NCI-H2196 (cell line): ENCODE measurements around the gene PBX1.

ENCODE experiments used
- DNase-seq: peaks from one replicate; lab custom pipeline; 2025; ENCODE audit not compliant: unreplicated experiment; lab: John Stamatoyannopoulos, UW

Gene PBX1

DNA sequence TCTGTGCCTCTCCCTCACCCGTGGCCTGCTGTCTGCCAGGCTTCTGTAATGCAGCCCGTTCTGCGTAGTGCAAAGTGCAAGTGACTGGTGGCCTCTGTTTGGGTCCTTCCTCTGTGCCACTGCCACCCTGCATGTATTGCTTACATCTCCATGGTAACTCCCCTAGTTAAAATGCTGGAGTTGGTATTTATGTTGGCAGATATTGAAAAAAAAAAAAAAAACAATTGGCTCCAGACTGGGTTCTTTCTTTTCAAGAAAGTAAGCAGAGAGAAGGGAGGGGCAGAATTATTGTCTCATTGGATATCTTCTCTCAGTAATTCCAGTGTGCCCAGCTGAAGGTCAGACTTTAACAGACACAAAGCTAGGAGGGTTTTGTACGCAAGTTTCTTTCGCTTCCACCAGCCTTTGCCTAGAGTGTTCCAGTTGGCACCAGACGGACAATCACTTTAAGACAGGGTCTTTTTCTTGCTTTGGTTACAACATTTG is 242.3 kb downstream of the PBX1 start:
- no peak for DNase-seq

DNA sequence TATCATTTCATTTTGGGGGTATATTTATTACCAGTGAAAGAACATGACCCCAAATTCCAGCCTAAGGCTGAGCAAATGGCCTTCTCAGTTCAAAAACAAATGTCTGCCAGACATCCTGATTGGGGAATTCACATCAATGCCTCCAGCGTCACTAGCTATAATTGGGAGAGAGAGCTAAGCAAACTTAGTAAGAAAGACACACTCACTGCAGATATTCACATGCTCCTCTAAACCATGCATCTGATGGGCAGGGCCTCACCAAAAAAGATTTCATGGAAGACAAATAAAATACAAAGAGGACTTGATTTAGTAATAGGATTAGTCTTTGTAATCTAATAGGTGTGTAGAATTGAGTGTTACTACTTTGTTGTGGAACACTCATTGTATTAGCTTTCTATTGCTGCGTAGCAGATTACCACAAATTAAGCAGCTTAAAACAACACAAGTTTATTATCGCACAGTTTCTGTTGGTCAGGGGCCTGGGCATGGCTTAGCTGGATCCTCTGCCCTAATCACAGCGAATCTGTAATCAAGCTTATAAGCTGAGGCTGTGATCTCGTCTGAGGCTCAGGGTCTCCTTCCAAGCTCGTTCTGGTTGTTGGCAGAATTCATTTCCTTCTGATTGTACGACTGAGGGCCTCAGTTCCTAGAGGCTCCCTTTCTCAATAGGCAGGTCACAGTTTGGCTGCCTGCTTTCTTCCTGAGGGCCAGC is 243.0 kb downstream of the PBX1 start:
- no peak for DNase-seq

DNA sequence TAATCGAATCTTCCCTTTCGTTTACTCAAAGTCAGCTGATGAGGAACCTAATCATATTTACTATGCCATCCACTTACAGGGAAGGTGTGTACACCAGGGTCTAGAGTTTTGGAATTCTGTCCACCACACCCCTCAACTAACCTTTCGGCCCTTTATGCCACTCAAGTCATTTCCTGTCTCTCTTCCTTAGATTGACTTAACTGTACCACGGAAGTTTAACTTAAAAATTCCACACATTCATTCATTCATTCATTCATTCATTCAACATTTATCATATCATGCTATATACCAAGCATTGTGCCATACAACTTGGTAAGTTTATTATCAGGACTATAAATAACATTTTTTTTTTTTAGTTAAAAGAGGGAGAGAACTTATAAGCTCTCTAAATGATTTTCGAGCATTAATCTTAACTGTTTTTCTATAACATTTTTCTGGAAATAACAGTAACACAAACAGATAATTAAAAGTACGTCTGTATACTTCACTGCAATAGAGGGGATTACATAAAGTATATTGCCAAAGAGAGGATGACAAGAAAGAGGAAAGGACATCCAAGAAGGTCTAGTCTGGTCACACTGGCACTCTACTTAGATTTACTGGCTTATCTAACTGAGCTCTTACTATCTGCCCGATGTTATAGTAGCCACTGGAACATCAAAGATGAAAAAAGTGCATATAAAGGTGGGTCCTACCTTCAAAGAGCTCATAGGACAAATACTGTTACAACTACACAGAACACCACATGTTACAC is 243.7 kb downstream of the PBX1 start:
- no peak for DNase-seq

DNA sequence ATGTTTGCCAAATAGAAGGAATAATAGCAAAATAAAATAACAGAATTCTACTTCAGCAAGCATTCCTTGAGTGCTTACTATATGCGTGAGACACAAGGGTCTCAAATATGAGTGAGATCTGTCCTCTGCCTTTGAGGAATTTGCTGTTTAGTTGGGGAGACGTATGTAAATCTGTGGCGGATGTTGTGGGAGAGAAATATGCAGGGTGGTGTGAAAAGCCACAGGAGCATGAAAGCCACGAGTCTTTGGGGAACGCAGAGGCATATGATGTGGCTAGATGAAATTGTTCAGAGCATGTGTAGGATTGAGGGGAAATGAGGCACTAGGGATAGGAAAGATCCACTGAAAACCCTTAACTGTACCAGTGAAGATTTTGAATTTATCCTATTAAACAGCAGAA is 244.4 kb downstream of the PBX1 start:
- DNase-seq = no peak

DNA sequence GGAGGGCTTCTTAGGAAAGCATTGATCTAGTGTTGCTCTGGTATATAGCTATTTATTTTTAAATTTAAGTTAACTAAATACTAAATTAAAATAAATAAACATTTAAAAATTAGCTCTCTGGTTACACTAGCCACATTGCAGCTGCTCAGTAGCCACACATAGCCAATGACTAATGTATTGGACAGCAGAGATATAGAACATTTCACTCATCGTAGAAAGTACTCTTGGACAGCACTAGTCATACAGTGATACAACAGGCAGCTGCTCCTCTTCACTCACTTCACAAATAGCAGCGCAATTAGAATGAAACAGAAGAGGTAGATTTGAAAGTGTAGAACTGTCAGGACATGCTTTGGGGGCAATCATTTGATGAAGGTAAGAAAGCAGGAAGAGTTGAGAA is 245.4 kb downstream of the PBX1 start:
- DNase-seq = no peak

DNA sequence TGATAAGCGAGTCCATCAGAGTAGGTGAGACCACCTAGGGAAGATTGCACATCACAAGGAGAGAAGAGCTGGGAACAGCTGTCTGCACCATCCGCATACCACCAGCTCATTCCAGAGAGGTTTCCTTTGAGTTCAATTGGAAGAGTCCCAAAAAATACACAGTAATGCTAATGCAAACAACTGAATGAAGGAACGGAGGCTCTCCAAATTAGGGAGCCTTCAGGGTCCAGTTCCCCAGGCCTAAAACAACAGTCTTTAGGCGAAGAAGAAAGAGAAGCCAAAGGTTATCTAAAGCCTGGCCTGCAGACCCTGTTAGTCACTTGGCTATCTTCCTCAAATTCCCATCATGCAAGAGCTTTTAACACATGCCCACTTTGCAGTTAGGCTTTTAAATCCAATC is 246.4 kb downstream of the PBX1 start:
- no peak for DNase-seq

DNA sequence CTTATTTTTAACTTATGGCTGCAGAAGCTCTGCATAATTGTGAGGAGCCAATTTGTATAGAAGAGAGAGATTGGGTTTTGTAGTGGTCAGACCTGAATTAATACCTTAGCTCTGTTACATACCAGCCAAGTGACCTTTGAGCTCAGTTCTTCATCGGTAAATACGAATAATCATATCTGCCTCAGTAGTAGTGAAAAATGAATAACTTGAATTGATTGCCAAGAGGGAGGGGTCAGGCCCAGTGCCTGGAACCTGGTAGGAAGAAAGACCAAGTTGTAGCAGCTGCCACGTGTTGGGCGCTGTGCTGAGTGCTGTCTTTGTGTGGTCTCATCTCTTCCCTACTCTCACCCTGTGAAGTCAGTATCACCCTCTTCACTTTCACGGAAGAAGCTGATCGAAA is 247.5 kb downstream of the PBX1 start:
- no peak for DNase-seq

DNA sequence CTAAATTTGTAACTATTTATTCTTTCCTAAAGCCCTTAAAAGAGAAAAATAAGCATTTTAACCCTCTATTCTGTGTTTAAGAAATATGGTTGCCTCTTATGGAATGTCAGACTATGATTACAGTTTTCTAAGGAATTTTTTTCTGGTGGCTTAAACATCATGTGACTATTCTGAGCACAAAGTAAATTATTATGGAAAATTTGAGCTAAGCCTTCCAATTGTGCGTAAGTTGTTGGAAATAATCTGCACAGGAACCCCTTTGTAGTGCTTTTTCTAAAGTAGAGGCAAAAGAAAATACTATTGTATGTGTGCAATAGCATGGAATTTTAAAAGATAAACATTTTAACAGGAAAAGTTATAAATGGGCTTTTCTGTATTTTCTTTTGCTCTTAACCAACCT is 254.8 kb downstream of the PBX1 start:
- DNase-seq = no peak

DNA sequence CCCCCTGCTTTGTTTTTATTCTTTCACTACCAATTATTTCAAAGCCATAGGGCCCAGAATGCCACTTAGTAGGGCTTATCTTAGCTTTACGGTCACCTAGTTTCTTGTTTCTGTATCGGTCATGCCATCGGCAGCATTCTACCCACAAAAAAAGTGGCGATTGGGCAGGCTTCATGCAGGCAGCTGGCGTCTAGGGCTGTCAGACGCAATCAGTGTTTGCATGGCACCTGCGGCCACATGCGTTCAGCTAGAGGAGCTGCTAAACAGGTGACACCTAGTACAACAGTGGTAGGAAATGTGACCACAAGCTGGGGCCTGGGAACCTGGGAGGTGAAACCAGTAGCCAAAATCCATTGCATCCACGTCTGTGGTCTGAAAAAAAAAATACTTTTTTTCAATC is 262.7 kb downstream of the PBX1 start:
- no peak for DNase-seq

DNA sequence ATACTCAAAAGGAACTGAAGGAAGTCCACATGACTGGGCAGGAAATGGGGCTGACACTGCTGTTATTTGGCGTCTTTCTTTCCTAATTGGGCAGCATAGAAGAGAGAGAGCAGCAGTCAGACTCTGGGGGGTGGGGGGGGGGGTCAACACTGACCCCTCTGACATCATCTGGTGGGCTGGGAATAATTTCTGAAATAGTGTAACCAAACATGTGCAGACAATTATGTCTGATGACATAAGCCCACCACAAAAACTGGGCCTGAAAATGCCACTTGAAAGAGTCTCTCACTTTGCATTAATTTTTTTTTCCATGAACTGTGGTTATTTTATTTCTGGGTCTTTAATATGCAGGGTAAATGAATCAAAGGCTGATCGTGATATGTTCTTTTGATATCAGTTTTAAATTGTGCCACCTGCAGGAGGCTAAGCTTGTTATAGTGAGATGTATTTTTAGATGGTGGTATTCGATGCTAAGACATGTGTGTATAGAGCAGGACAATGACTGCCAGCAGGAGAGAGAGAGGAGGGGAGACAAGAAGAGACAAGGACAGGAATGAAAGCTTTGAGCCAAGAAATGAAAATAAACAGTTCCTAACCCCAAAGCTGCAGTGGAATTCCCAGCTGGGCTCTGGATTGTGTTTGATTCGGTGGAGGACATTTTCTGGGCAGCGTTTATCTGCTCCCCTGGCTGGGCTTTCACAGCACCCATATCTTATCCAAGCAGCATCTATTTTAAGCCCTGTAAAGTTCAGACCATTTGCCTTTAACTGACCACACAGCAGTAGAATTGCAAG is 264.7 kb downstream of the PBX1 start:
- DNase-seq = no peak

DNA sequence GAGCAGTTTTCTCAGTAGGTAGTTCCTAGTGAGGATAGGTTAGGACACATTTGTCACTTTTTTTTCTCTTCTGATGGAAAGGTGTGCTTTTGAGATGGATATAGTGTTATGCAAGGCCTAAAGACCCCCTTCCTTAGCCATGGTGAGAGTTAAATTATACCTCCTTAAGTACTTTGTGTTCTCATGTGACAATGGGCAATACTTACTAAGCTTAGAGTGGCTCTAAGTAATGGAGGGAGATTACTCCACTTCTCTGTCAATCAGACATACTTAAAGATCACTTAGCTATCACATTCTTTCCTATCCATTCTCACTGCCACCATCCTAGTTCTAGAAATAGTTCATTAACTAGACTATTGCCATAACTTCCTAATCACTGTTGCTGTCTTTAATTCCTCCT is 265.6 kb downstream of the PBX1 start:
- no peak for DNase-seq

DNA sequence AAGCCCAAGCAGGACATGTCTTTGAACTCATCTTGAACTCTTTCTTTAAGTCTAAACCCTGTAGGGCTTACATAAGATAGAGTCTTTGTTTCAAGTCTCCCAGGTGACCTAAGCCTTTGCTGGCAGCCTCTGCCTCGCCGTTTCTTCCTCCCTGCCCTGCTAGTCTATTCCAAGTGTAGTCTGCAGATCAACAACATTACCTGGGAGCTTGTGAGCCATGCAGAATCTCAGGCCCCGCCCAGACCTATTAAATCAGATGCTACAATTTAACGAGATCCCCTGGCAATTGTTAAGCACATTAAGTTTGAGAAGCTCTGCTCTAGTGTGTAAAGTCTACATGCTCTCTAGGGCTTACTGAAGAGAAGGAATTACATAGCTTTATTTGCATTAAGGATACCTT is 271.6 kb downstream of the PBX1 start:
- no peak for DNase-seq

DNA sequence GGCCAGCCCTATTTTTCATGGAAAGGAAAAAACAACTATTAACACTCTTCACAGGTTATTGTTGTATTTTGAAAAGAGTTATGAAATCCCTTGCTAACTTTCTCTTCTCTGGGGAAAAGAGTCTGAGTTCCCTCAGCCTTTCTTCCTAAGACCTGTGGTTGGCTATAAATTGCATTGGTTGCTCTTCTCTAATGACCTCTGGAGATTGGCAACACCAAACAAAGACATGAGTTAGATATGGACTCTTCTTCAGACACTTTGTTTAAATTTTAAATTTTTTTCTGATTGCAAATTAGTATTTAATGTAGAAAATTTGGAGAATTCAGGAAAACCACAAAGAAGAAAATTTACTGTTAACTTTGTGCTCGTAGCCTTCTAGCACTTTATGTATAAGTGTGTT is 275.7 kb downstream of the PBX1 start:
- no peak for DNase-seq

DNA sequence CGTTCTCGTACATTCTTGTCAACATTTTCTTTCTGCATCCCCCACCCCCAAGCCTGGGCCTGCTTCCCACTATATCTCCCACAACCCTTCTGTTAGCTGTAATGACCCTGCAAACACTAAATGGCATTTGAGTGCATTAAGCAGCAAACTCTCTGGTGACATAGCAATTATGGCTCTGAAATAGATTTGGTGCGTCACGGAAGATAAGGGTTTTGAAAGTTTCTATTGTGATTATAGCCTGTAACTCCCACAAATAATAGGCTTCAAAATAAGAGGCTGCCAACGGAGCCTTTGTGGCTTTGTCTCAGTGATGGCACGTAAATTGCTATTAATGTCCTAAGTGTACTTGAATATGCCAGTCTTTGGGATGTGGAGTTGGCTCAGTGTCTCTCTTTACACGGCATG is 277.6 kb downstream of the PBX1 start:
- no peak for DNase-seq

DNA sequence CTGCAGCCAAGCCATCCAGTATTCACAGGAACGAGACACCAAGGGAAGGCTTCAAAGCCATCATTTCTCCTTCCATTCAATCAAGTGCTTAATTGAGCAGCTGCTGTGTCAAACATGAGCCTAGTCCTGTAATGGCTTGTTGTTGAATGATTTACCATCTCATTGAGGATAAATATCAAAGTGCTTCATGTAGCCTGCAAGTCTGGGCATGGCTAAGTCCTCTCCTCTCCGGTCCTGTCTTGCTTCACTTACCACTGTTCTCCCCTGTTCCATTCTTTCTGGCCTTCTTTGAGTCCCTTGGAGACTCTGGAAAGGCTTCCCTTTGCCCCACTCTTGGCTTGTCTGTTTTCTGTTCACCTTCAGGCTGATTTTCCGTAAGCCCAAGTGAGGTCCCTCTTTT is 279.8 kb downstream of the PBX1 start:
- no peak for DNase-seq

DNA sequence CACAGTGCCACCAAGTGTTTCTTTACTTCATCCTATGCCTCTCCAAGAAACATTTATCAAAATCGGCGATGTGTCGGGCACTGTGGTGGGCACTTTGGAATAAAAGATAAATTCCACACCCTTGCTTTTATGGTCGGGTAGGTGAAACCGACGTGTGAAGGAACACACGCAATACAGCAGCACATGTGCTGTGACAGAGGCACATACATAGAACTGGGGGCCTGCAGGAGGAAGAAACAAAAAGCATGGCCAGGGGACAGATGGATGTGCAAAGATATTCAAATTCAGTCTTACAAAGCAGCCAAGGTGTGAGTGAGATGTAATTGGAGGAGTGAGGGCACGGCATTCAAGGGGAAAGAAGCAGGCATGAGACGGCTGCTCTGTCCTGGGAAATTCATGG is 282.0 kb downstream of the PBX1 start:
- no peak for DNase-seq

DNA sequence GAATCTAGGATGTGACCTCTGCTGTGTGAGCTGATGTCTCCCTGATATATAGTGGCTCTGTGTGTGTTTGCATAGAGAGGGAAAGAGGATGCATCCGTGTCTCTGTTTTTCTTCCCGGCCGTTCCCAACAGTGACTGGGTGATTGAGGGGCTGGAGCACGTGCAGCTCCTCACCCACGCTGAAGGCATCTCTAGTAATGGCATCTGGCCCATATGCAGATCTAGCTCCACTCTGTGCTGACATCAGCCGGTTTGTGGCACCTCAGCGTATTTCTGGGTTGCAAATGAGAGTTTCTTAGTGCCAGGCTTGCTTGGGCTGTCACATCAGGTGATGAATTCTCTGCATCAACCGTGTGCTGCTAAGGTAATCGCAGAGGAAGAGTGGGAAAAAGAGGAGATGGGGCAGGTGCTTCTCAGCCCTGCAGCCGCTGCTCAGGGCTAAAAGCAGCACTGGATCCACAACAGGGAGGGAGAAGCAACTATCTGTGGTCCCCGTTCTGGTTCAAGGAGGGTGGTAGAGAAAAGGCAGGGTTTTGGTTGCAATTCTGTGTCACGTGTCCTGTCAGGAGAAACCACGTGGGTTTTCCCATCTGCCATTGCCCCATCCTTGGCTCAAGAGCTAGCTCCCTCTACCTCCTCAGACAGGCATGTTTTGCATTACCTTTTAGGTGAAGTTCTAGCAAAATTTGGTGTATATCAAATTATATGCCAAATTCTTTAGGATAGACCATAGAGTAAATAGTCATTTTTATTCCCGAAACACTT is 282.9 kb downstream of the PBX1 start:
- no peak for DNase-seq

DNA sequence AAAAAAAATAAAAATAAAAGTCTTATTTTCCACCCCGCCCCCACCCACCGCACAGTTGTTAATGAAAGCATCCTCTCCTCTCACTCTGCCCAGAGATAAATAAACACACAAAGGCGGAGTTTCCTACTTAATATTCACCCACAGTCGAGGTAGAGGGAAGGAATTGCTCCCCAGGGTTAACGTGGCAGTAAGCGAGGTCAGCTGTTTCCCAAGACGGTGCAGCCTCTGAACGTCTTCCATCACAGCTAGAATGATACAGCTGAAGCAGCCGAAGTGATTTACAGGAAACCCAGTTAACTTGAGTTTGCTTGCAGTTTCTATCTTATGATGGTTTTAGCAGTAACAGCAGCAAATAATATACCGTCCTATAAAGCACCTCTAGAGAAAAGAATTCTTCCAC is 283.9 kb downstream of the PBX1 start:
- no peak for DNase-seq

DNA sequence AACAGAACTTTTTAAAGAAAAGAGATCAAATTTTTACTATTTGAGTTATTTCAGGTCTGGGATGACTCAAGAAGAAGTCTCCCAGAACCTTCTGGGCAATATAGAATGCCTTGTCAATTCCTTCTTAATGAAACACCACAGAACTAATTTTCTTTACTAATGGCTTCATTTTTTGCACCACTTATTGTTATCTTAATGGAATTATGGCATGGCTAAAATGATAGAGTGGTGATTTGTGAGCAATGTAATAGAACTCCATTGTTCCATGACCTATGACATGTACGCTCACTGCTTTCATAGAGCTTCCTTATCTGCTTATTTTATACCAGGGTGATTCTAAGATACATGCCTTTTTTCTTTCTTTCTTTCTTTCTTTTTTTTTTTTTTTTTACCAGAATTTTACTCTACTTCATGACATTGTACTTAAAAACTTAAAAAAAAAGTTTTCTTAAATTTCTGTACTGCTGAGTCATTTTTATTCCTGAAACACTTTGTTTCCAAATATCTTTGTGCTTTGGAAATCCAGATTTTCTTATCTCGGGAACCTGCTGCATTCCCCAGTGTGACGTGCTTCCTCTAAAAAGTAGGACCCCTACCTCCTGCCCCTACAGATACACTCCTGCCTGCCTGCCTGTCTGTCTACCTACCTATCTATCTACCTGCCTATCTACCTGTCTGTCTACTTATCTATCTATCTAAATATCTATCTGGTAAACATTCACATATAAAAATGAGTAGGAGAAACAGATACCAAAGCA is 284.9 kb downstream of the PBX1 start:
- no peak for DNase-seq
